GM15510 (cell line): ENCODE results near the gene SHOX.

Experiments used
- POLR2A ChIP-seq: IDR thresholded peaks from 3 replicates; pipeline ENCODE4 v1.6.1; 2011; ENCODE audit warnings: borderline replicate concordance; ENCODE audit not compliant: insufficient read length; ENCODE audit errors: extremely low read depth

Gene SHOX

GRCh38 chrX:633985-634958 is 3.7 kb downstream of the SHOX start:
- no peak for TF ChIP-seq POLR2A

GRCh38 chrX:635428-636090 is 5.0 kb downstream of the SHOX start:
- TF ChIP-seq POLR2A = no peak

GRCh38 chrX:636981-637659 is 6.5 kb downstream of the SHOX start:
- TF ChIP-seq POLR2A = no peak

GRCh38 chrX:637660-638481 is 7.3 kb downstream of the SHOX start:
- no peak for TF ChIP-seq POLR2A

GRCh38 chrX:638482-639131 is 8.0 kb downstream of the SHOX start:
- no peak for TF ChIP-seq POLR2A

- TF ChIP-seq POLR2A = no peak
Measured at GRCh38 chrX:639151-639550, 8.6 kb downstream of the SHOX start.

DNA sequence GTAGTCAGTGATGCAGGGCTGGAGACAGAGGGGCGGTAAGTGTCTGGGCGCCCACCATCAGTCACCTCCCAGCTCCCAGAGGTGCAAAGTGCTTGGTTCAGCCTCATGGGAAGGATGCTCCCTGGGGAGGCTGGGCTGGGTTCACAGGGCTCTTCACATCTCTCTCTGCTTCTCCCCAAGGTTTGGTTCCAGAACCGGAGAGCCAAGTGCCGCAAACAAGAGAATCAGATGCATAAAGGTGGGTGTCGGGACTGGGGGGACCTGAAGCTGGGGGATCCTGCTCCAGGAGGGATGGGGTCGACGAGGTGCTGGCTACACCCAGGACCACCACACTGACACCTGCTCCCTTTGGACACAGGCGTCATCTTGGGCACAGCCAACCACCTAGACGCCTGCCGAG is 10.1 kb downstream of the SHOX start:
- no peak for TF ChIP-seq POLR2A

DNA sequence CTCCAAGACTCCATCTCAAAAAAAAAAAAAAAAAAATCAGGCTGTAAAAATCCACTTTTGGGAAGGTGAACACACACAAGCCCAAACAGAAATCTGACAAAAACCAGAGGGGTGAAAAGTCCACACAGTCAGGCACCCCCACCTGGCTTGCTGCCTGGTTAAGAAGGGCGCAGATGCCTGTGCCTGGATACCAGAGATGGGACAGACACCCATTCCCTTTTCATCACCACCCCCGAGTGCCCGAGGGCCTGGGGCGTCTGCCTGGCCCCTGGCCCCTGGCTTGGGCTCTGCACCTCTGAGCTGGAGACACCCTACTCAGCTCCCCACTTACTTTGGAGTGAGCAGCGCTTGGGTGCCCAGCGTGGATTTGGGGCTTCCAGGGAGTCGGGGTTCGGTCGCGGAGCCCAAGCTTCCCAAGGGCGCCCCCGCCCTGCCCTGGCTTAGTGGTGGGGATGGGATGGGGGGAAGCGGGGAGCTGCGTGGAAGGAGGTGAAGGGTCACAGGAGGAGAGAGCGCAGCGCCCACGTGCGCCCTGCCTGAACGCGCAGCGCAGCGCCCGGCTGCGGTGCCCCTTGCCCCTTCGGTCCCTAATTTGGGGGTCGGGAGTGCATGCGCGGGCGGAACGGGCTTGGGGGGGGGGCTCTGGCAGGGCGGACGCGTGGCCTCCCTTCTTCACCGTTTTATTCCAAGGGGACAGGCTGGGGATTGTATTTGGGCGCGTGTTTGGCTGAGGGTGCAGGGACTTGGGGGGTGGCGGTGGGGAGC is 11.3 kb downstream of the SHOX start:
- no peak for TF ChIP-seq POLR2A

- no peak for TF ChIP-seq POLR2A
Measured at GRCh38 chrX:642436-643240, 12.0 kb downstream of the SHOX start.

GRCh38 chrX:643241-643595 is 12.6 kb downstream of the SHOX start:
- no peak for TF ChIP-seq POLR2A

DNA sequence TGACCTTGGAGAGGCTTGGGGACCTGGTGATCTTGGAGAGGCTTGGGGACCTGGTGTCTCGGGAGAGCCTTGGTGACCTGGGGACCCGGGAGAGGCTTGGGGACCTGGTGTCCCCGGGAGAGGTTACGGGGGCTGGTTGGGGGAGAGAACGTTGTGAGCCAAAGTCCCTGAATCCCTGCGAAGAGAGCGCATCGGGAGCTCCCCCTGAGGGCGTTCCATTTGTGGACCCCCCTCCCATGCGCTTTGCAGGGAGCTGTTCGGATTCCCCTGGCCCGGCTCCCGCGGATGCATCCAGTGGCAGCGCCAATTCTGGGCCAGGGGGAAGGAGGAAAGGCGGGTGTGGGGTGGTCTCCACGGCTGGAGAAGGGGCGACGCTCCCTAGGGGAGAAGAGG is 13.3 kb downstream of the SHOX start:
- no peak for TF ChIP-seq POLR2A

DNA sequence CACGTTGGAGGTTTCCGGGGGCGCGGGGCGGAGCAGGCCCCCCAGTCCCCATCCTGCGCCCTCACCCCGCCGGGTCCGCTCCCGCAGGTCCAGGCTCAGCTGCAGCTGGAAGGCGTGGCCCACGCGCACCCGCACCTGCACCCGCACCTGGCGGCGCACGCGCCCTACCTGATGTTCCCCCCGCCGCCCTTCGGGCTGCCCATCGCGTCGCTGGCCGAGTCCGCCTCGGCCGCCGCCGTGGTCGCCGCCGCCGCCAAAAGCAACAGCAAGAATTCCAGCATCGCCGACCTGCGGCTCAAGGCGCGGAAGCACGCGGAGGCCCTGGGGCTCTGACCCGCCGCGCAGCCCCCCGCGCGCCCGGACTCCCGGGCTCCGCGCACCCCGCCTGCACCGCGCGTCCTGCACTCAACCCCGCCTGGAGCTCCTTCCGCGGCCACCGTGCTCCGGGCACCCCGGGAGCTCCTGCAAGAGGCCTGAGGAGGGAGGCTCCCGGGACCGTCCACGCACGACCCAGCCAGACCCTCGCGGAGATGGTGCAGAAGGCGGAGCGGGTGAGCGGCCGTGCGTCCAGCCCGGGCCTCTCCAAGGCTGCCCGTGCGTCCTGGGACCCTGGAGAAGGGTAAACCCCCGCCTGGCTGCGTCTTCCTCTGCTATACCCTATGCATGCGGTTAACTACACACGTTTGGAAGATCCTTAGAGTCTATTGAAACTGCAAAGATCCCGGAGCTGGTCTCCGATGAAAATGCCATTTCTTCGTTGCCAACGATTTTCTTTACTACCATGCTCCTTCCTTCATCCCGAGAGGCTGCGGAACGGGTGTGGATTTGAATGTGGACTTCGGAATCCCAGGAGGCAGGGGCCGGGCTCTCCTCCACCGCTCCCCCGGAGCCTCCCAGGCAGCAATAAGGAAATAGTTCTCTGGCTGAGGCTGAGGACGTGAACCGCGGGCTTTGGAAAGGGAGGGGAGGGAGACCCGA is 14.0 kb downstream of the SHOX start:
- no peak for TF ChIP-seq POLR2A

GRCh38 chrX:646228-646495 is 15.6 kb downstream of the SHOX start:
- TF ChIP-seq POLR2A = no peak
